Heart right ventricle (tissue), 16 donors: ENCODE results near the gene CDKN3. TPM values are rescaled to one million over a fixed set of nuclear protein-coding genes. Genes with fewer than 3 reads are reported as not detected.
"Not testable (repeated sequence)": the region's sequence is repeated elsewhere in the genome, so short reads cannot be mapped to it uniquely, and the experiment has no call there.

Experiments used
- ATAC-seq, 8 donors: fragments of 200-7000 bp; cut with Tn5 transposase; one replicate each; pipeline ENCODE4 v1.9.1; 2020; ENCODE audit warnings: mild to moderate bottlenecking in 8 of 8, moderate library complexity in 8 of 8, moderate number of reproducible peaks in 1 of 8
- DNase-seq, 2 donors: peaks; one replicate each; pipeline ENCODE4 v3.0.0-alpha.2; 2020
- H3K27ac ChIP-seq, 10 donors: fragments of 200-600 bp; sonication (generic) in 2 of 10; one replicate each; pipeline versions ENCODE4 v1.5.0 to v1.8.0; 2020 to 2022; ENCODE audit warnings: mild to moderate bottlenecking in 3 of 10
- H3K27me3 ChIP-seq, 7 donors: fragments of 200-600 bp; one replicate each; pipeline ENCODE4 v1.8.0; 2021 to 2022; ENCODE audit warnings: mild to moderate bottlenecking in 2 of 7
- H3K36me3 ChIP-seq, 9 donors: fragments of 200-600 bp; sonication (generic) in 1 of 9; one replicate each; pipeline versions ENCODE4 v1.5.0 to v1.8.0; 2020 to 2022; ENCODE audit warnings: mild to moderate bottlenecking in 2 of 9
- H3K4me1 ChIP-seq, 9 donors: fragments of 200-600 bp; sonication (generic) in 1 of 9; one replicate each; pipeline versions ENCODE4 v1.5.0 to v1.8.0; 2020 to 2022; ENCODE audit warnings: mild to moderate bottlenecking in 4 of 9
- H3K4me3 ChIP-seq, 10 donors: fragments of 200-600 bp; sonication (generic) in 2 of 10; one replicate each; pipeline versions ENCODE4 v1.5.0 to v1.8.0; 2020 to 2022; ENCODE audit warnings: mild to moderate bottlenecking in 7 of 10, moderate library complexity in 2 of 10
- H3K9me3 ChIP-seq, 11 donors: fragments of 200-600 bp in 10 of 11; sonication (generic) in 2 of 11; one replicate each; pipeline versions ENCODE4 v1.5.0 to v1.8.0; 2013 to 2022; ENCODE audit warnings: mild to moderate bottlenecking in 2 of 11, control low read depth in 1 of 11, moderate library complexity in 1 of 11
- WGBS, 2 donors: extraction: QIAGEN DNeasy Blood & Tissue Kit; methylation state at CpG; one replicate each; pipeline ENCODE4 v1.1.7; 2013; ENCODE audit warnings: inconsistent platforms in 1 of 2; 5-methylcytosine and 5-hydroxymethylcytosine counted together
- intact Hi-C, 10 donors: fragments of 100-400 bp; cut with DNase I; formaldehyde crosslinking; loops; one replicate each; pipeline versions ENCODE4 v1.11.1 to v1.14.2; 2022
- polyA plus RNA-seq, 2 donors: library from polyadenylated mRNA; stranded (reverse); fragments of 200-250 nt; gene quantifications; one replicate each; pipeline ENCODE4 v1.2.3, GENCODE V29; 2013
- total RNA-seq, 10 donors: library from RNA; stranded (reverse); fragmentation: NEBNext Ultra II Directional in 3 of 10; extraction: Animal tissue kit (Norgen Biotek cat#: 25700) in 3 of 10; gene quantifications; one replicate each; pipeline versions ENCODE4 v1.2.1 to v1.2.4, GENCODE V29; 2021 to 2023
- TF ChIP-seq, protein P1 (sequence below), 9 donors: fragments of 200-600 bp; sonication (generic) in 2 of 9; IDR thresholded peaks; one replicate each; pipeline versions ENCODE4 v1.5.0 to v1.8.0; 2021 to 2022; ENCODE audit warnings: antibody characterized with exemption in 9 of 9, mild to moderate bottlenecking in 5 of 9, moderate library complexity in 1 of 9
- donor health status: Arrhythmogenic right ventricular cardiomyopathy.
- donor health status: ischemic (EF 13 %, LVEDD 7.1; RV severe dilation, severe dysfunction).
- donor health status: healthy with polysubstance abuse.
- donor health status: DM: no; HTN: yes; CAD: no.
- donor health status: DM: no; HTN: no; CAD: no.
- donor health status: ischemic (EF 25% LVEDD 6.9; RV normal size, moderate dysfunction).
- donor health status: ischemic (EF 25% LVEDD 5.7; RV mildly dilated, moderate dysfunction).
- donor health status: healthy.
- donor health status: DM: yes; HTN: yes; CAD: no.
- donor health status: Ischemic cardiomyopathy.
- donor health status: ischemic (EF 35%, LVEDD 5.7; RV mildly dilated, moderate dysfunction).
- donor health status: nonischemic (EF 11% LVEDD 7.7; RV severe dilation, severe dysfunction).
- donor health status: DM: yes; HTN: yes; CAD: no.
- donor health status: PGD.
- donor health status: ischemic (EF 29% LVEDD 5.4; RV normal size, mild dysfunction).
- donor health status: nonischemic (EF 23%, LVEDD 6.1; RV moderate dilation, normal function).

CDKN3 gene
- total and polyA plus RNA-seq, 12 donors = 1.8 to 14.7 (median 4.2) TPM

DNA sequence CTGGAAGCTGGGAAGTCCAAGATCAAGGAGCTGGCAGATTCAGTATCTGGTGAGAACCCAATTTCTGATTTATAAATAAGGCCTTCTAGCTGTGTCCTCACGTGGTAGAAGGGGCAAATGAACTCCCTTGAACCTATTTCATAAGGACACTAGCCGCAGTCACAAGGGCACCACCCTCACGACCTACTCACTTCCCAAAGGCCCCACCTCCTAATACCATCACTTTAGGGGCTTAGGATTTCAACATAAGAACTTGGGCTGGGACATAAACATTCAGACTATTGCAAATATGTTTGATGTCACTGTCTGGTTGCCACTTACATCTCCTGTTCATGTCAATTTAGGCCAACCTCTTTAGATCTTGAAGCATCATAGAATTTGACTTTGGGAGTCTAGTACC lies 55.2 kb downstream of the CDKN3 start:
- Histone ChIP-seq H3K4me3 (no peak overlapping the region), H3K36me3 (no peaks in the 10 kb centered on the region), H3K27ac (no peak overlapping the region), H3K9me3 (no peaks in the 10 kb centered on the region), H3K4me1 (peaks cover 0 to 22% (median 0%) of the 10 kb centered on the region in 9 donors), H3K27me3 (no peaks in the 10 kb centered on the region)
- DNase-seq (no peak), ATAC-seq (no peak)
- intact Hi-C loops = no loop called here
- 82 to 84% methylated on average over 3 of the region's 3 CpGs for WGBS, 2 donors
- TF ChIP-seq, protein P1, sequence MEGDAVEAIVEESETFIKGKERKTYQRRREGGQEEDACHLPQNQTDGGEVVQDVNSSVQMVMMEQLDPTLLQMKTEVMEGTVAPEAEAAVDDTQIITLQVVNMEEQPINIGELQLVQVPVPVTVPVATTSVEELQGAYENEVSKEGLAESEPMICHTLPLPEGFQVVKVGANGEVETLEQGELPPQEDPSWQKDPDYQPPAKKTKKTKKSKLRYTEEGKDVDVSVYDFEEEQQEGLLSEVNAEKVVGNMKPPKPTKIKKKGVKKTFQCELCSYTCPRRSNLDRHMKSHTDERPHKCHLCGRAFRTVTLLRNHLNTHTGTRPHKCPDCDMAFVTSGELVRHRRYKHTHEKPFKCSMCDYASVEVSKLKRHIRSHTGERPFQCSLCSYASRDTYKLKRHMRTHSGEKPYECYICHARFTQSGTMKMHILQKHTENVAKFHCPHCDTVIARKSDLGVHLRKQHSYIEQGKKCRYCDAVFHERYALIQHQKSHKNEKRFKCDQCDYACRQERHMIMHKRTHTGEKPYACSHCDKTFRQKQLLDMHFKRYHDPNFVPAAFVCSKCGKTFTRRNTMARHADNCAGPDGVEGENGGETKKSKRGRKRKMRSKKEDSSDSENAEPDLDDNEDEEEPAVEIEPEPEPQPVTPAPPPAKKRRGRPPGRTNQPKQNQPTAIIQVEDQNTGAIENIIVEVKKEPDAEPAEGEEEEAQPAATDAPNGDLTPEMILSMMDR (IDR thresholded peaks at IDR 0.05) = no peak

DNA sequence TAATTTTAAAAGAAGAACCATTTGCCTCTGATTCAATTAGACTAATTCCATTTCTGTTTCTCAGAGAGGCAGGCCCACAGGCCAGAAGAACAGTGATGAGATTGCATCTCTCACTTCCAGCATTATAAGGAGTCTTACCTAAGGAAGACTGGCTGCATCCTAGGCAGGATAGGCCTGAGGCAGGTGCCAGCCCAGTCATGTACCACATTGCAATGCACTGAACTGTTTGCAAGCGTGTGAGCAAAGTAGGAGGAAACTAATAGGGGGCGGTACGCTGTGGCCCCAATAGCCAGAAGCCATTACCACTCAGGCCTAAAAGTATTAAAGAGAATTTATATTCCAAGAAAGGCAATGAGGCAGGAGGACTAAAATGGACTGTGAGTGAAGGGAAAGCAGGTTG lies 56.4 kb downstream of the CDKN3 start:
- no peaks in the 10 kb centered on the region for H3K27me3 ChIP-seq
- H3K36me3 ChIP-seq = no peaks in the 10 kb centered on the region
- no peak for ATAC-seq
- 94 to 98% methylated on average over 3 of the region's 3 CpGs for WGBS, 2 donors
- intact Hi-C loops = no loop called here
- H3K4me3 ChIP-seq = no peak overlapping the region
- H3K9me3 ChIP-seq = no peaks in the 10 kb centered on the region
- no peak overlapping the region for H3K27ac ChIP-seq
- TF ChIP-seq, protein P1 (IDR thresholded peaks at IDR 0.05) = no peak
- H3K4me1 ChIP-seq = peaks cover 0 to 14% (median 0%) of the 10 kb centered on the region in 9 donors
- no peak for DNase-seq

DNA sequence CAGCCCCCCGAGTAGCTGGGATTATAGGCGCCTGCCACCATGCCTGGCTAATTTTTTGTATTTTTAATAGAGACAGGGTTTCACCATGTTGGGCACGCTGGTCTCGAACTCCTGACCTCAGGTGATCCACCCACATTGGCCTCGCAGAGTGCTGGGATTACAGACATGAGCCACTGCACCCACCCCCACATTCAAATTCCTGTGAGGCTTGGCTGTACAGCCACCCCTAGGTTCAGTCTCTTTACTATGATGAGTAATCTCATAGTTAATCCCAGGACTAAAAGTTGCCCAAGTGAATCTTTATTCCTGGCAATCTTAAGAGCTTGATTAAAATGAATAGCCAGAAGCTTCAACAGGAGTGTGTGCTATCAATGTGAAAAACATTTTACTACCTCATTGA lies 57.2 kb downstream of the CDKN3 start:
- WGBS, 2 donors = 91 to 93% methylated on average over 5 of the region's 5 CpGs
- H3K27ac ChIP-seq, H3K9me3 ChIP-seq, intact Hi-C loops, H3K36me3 ChIP-seq, ATAC-seq, DNase-seq, H3K27me3 ChIP-seq, H3K4me3 ChIP-seq: not testable (repeated sequence)
- H3K4me1 ChIP-seq = peaks cover 0 to 14% (median 0%) of the 10 kb centered on the region in 9 donors

DNA sequence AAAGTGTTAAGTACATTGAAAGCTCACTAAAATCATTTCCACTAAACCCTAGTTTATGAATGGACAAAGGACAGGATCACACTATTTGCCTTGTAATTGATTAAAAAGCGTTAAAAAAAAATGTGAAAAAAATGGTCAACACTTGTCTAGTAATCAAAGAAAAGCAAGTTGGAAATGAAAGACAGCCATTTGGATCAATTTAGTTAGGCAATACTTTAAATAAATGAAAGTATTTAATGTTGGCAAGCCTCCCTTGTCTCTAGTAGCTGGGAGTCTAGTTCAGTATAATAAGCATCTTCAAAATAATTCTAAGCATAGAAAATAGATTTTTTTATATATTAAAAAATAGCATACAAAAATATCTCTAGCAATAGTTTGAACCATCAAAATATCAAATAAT lies 58.6 kb downstream of the CDKN3 start:
- H3K27me3 ChIP-seq = no peaks in the 10 kb centered on the region
- no peaks in the 10 kb centered on the region for H3K9me3 ChIP-seq
- no peak overlapping the region for H3K27ac ChIP-seq
- intact Hi-C loops = no loop called here
- H3K4me3 ChIP-seq = no peak overlapping the region
- DNase-seq (no peak), ATAC-seq (no peak)
- no peaks in the 10 kb centered on the region for H3K36me3 ChIP-seq
- WGBS, 2 donors = 95 to 100% methylated on average over 1 of the region's 1 CpG
- H3K4me1 ChIP-seq = peaks cover 0 to 9% (median 0%) of the 10 kb centered on the region in 9 donors
- TF ChIP-seq, protein P1 (IDR thresholded peaks at IDR 0.05) = no peak

DNA sequence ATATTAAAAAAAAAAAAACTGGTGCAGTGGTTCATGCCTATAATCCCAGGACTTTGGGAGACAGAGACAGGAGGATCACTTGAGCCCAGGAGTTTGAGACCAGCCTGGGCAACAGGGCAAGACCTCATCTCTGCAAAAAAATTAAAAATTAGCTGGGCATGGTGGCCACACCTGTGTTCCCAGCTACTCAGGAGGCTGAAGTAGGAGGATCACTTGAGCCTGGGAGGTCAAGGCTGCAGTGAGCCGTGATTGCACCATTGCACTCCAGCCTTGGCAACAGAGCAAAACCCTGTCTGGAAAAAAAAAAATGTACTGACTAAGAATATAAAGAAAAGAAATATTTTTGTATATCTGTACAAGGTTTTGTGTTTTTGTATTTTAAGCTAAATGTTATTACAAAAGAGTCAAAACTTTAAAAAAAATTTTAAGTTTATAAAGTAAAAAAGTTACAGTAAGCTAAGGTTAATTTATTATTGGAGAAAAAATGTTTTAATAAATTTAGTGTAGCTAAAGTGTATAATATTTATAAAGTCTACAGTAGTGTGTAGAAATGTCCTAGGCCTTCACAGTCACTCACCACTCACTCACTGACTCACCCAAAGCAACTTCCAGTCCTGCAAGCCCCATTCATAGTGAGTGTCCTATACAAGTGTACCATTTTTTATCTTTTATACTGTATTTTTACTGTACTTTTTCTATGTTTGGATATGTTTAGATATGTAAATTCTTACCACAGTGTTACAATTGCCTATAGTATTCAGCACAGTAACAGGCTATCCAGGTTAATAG lies 60.2 kb downstream of the CDKN3 start:
- H3K27ac ChIP-seq, H3K36me3 ChIP-seq, intact Hi-C loops, H3K9me3 ChIP-seq, ATAC-seq, H3K4me3 ChIP-seq, DNase-seq, H3K4me1 ChIP-seq, H3K27me3 ChIP-seq: not testable (repeated sequence)
- 94 to 95% methylated on average over 1 of the region's 1 CpG for WGBS, 2 donors
